ENCODE measurements around the gene FKBP14. TPM values are rescaled to one million over a fixed set of nuclear protein-coding genes. Genes with fewer than 3 reads are reported as not detected.
A peak's percentile ranks its signal among the peaks of the same experiment; 100 is the strongest.

The FKBP14 gene
- total and polyA plus RNA-seq, 9 of the 15 experiments (the other 6 are each of a cell fraction or from before 2014, with no cell fraction given) = 5.3 to 27.9 (median 14.3) TPM

DNA sequence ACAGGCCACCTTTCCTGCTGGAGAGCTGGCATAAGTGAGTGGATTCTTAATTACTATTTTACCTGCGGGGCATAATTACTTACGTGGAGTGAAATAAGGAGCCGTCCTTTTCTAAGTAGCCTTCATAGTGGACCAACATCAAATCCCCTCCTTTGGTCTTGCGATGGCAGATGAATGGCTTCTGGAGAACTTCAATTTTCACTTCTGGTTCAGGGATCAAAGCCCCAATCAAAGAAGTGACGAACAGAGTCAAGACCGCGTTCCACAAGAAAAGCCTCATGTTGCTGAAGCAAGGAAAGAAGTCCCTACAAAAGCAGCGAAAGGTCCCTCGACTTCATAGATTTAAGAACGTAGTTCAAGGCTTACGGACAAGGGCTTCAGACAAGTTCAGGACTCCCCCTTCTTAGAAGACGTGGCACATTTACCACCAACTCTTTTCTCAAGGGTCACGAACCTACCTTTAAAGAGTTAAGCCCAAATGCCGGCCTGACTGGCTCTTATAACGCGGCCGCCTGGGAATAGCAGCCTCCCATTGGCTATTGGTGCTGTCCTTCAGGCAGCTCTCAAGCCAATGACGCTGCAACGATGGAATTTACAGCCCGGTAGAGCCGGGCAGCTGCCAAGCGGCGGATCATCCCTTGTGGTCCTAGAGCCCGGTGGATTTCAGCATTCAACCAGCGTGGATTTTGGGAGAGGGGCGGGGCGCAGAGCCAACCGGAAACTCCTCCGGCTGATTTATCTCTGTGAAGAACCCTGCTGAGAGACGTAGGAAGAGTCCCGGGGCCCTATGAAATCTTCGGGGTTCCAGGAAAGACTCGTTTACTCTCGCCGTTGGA lies at the start of gene FKBP14 (continued):
- TF ChIP-seq NR2C1 (IDR thresholded peaks at IDR 0.05) (peak; percentile 89), NR2C1 (tag; IDR thresholded peaks at IDR 0.05) (peak; percentile 58), NCOR1 (IDR thresholded peaks at IDR 0.05) (no peak), TBP (optimal IDR thresholded peaks at IDR 0.05; ENCODE audit: low read depth, low read length) (peak; percentile 97), ZNF41 (CRISPR knock-in tag; conservative IDR thresholded peaks at IDR 0.05) (no peak), FOSL1 (tag; conservative IDR thresholded peaks at IDR 0.05) (peak; percentile 67), POLR2H (tag; IDR thresholded peaks at IDR 0.05; ENCODE audit: low read depth) (peak; percentile 82), FIP1L1 (IDR thresholded peaks at IDR 0.05; ENCODE audit: low read depth, low read length, poor library complexity, severe bottlenecking) (no peak), GABPB1 (CRISPR knock-in tag; IDR thresholded peaks at IDR 0.05) (peak; percentile 78), NR4A1 (CRISPR knock-in tag; IDR thresholded peaks at IDR 0.05) (no peak), NR4A1 (tag; IDR thresholded peaks at IDR 0.05) (no peak), MYNN (IDR thresholded peaks at IDR 0.05) (peak; percentile 99), MYNN (CRISPR knock-in tag; IDR thresholded peaks at IDR 0.05) (peak; percentile 94), ATF7 (IDR thresholded peaks at IDR 0.05) (peak; percentile 90), RNF2 (IDR thresholded peaks at IDR 0.05) (peak; percentile 87), SMARCC2 (IDR thresholded peaks at IDR 0.05; ENCODE audit: low read depth) (no peak)
- TF ChIP-seq, protein P1, sequence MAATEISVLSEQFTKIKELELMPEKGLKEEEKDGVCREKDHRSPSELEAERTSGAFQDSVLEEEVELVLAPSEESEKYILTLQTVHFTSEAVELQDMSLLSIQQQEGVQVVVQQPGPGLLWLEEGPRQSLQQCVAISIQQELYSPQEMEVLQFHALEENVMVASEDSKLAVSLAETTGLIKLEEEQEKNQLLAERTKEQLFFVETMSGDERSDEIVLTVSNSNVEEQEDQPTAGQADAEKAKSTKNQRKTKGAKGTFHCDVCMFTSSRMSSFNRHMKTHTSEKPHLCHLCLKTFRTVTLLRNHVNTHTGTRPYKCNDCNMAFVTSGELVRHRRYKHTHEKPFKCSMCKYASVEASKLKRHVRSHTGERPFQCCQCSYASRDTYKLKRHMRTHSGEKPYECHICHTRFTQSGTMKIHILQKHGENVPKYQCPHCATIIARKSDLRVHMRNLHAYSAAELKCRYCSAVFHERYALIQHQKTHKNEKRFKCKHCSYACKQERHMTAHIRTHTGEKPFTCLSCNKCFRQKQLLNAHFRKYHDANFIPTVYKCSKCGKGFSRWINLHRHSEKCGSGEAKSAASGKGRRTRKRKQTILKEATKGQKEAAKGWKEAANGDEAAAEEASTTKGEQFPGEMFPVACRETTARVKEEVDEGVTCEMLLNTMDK (IDR thresholded peaks at IDR 0.05; ENCODE audit: borderline replicate concordance, insufficient read depth, low read depth, low read length, poor library complexity, severe bottlenecking) = no peak
- TF ChIP-seq, protein P2, sequence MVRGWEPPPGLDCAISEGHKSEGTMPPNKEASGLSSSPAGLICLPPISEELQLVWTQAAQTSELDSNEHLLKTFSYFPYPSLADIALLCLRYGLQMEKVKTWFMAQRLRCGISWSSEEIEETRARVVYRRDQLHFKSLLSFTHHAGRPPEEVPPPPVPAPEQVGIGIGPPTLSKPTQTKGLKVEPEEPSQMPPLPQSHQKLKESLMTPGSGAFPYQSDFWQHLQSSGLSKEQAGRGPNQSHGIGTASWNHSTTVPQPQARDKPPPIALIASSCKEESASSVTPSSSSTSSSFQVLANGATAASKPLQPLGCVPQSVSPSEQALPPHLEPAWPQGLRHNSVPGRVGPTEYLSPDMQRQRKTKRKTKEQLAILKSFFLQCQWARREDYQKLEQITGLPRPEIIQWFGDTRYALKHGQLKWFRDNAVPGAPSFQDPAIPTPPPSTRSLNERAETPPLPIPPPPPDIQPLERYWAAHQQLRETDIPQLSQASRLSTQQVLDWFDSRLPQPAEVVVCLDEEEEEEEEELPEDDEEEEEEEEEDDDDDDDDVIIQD (CRISPR knock-in tag; IDR thresholded peaks at IDR 0.05) = no peak
- TF ChIP-seq, protein P3, sequence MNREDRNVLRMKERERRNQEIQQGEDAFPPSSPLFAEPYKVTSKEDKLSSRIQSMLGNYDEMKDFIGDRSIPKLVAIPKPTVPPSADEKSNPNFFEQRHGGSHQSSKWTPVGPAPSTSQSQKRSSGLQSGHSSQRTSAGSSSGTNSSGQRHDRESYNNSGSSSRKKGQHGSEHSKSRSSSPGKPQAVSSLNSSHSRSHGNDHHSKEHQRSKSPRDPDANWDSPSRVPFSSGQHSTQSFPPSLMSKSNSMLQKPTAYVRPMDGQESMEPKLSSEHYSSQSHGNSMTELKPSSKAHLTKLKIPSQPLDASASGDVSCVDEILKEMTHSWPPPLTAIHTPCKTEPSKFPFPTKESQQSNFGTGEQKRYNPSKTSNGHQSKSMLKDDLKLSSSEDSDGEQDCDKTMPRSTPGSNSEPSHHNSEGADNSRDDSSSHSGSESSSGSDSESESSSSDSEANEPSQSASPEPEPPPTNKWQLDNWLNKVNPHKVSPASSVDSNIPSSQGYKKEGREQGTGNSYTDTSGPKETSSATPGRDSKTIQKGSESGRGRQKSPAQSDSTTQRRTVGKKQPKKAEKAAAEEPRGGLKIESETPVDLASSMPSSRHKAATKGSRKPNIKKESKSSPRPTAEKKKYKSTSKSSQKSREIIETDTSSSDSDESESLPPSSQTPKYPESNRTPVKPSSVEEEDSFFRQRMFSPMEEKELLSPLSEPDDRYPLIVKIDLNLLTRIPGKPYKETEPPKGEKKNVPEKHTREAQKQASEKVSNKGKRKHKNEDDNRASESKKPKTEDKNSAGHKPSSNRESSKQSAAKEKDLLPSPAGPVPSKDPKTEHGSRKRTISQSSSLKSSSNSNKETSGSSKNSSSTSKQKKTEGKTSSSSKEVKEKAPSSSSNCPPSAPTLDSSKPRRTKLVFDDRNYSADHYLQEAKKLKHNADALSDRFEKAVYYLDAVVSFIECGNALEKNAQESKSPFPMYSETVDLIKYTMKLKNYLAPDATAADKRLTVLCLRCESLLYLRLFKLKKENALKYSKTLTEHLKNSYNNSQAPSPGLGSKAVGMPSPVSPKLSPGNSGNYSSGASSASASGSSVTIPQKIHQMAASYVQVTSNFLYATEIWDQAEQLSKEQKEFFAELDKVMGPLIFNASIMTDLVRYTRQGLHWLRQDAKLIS (CRISPR knock-in tag; IDR thresholded peaks at IDR 0.05) = 0 out of 2 replicates have a peak, but pooled peaks have one; percentile 23
- TF ChIP-seq, protein P4, sequence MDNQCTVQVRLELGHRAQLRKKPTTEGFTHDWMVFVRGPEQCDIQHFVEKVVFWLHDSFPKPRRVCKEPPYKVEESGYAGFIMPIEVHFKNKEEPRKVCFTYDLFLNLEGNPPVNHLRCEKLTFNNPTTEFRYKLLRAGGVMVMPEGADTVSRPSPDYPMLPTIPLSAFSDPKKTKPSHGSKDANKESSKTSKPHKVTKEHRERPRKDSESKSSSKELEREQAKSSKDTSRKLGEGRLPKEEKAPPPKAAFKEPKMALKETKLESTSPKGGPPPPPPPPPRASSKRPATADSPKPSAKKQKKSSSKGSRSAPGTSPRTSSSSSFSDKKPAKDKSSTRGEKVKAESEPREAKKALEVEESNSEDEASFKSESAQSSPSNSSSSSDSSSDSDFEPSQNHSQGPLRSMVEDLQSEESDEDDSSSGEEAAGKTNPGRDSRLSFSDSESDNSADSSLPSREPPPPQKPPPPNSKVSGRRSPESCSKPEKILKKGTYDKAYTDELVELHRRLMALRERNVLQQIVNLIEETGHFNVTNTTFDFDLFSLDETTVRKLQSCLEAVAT (IDR thresholded peaks at IDR 0.05) = peak; percentile 43 to 87; a peak in 2 of 4 replicates
